Measurements from ENCODE around the gene TIMM50. TPM values are rescaled to one million over a fixed set of nuclear protein-coding genes. Genes with fewer than 3 reads are reported as not detected.

Gene TIMM50
- total RNA-seq, 6 experiments from 2014 or later: 28.1 to 48.1 (median 31.3) TPM

GRCh38 chr19:39492788-39493187 is 12.2 kb downstream of the TIMM50 start:
- intact Hi-C loops (cut with DNase I): no loop called here
- 63% methylated on average over 3 of the region's 3 CpGs for WGBS (ENCODE audit: insufficient coverage, low coverage, low lambda C conversion rate, missing lambda C conversion rate)
- DNase-seq: no peak
- H3K27me3 ChIP-seq: peaks cover 0 to 1% of the 10 kb centered on the region in 2 donors
- H3K4me1 ChIP-seq: peaks cover 0 to 2% (median 0%) of the 10 kb centered on the region in 4 donors
- no peaks in the 10 kb centered on the region for H3K9me3 ChIP-seq
- no peak overlapping the region for H3K27ac ChIP-seq
- no peak for TF ChIP-seq POLR2A (IDR thresholded peaks at IDR 0.05)
- TF ChIP-seq, protein P1, sequence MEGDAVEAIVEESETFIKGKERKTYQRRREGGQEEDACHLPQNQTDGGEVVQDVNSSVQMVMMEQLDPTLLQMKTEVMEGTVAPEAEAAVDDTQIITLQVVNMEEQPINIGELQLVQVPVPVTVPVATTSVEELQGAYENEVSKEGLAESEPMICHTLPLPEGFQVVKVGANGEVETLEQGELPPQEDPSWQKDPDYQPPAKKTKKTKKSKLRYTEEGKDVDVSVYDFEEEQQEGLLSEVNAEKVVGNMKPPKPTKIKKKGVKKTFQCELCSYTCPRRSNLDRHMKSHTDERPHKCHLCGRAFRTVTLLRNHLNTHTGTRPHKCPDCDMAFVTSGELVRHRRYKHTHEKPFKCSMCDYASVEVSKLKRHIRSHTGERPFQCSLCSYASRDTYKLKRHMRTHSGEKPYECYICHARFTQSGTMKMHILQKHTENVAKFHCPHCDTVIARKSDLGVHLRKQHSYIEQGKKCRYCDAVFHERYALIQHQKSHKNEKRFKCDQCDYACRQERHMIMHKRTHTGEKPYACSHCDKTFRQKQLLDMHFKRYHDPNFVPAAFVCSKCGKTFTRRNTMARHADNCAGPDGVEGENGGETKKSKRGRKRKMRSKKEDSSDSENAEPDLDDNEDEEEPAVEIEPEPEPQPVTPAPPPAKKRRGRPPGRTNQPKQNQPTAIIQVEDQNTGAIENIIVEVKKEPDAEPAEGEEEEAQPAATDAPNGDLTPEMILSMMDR (IDR thresholded peaks at IDR 0.05): no peak
- no peak overlapping the region for H3K4me3 ChIP-seq
- H3K36me3 ChIP-seq: peaks cover 0 to 33% (median 11%) of the 10 kb centered on the region in 4 donors
- ATAC-seq: no peak

GRCh38 chr19:39494661-39495060 is 14.0 kb downstream of the TIMM50 start:
- Histone ChIP-seq H3K27ac (no peak overlapping the region), H3K27me3 (peaks cover 0 to 13% of the 10 kb centered on the region in 2 donors), H3K4me3 (no peak overlapping the region), H3K4me1 (peaks cover 0 to 4% (median 0%) of the 10 kb centered on the region in 4 donors), H3K36me3 (peaks cover 0 to 14% (median under 1%) of the 10 kb centered on the region in 4 donors), H3K9me3 (no peaks in the 10 kb centered on the region)
- TF ChIP-seq, protein P1 (IDR thresholded peaks at IDR 0.05): no peak
- TF ChIP-seq POLR2A (IDR thresholded peaks at IDR 0.05): no peak
- DNase-seq (no peak), ATAC-seq (no peak)
- 60% methylated on average over 1 of the region's 5 CpGs for WGBS (ENCODE audit: insufficient coverage, low coverage, low lambda C conversion rate, missing lambda C conversion rate)
- intact Hi-C loops (cut with DNase I): no loop called here

- intact Hi-C loops (cut with DNase I): no loop called here
- peaks cover 0 to 13% of the 10 kb centered on the region in 2 donors for H3K27me3 ChIP-seq
These were observed 15.4 kb downstream of the TIMM50 start for GRCh38 chr19:39496063-39496462.

DNA sequence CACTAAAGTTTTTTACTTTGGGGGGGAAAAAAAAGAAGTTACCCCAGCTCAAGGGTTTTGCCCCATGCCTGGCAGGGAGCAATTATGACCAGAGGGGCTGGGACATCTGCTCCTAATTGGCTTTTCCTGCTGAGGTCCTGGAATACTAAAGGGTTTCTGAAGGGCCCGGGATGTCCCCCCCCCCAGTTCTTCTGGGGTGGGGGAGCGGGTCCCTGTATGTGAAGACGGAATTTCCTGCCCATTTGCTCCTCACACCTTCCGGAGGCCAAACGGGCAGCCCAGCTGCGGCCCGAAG is 17.0 kb downstream of the TIMM50 start:
- DNase-seq: no peak
- Histone ChIP-seq H3K27me3 (peaks cover 0 to 13% of the 10 kb centered on the region in 2 donors), H3K27ac (no peak overlapping the region), H3K36me3 (no peaks in the 10 kb centered on the region), H3K4me3 (no peak overlapping the region), H3K4me1 (peaks cover 0 to 4% (median 0%) of the 10 kb centered on the region in 4 donors), H3K9me3 (no peaks in the 10 kb centered on the region)
- intact Hi-C loops (cut with DNase I): no loop called here
- no peak for ATAC-seq
- WGBS (ENCODE audit: insufficient coverage, low coverage, low lambda C conversion rate, missing lambda C conversion rate): 0% methylated on average over 1 of the region's 7 CpGs
- TF ChIP-seq, protein P1 (IDR thresholded peaks at IDR 0.05): no peak
- no peak for TF ChIP-seq POLR2A (IDR thresholded peaks at IDR 0.05)

More at GRCh38 chr19:39496063-39496462, 15.4 kb downstream of the TIMM50 start:
- ATAC-seq (no peak), DNase-seq (no peak)
- H3K27ac ChIP-seq: no peak overlapping the region
- 48% methylated on average over 4 of the region's 5 CpGs for WGBS (ENCODE audit: insufficient coverage, low coverage, low lambda C conversion rate, missing lambda C conversion rate)
- peaks cover 0 to 4% (median 0%) of the 10 kb centered on the region in 4 donors for H3K4me1 ChIP-seq
- no peak overlapping the region for H3K4me3 ChIP-seq
- H3K9me3 ChIP-seq: no peaks in the 10 kb centered on the region
- H3K36me3 ChIP-seq: peaks cover 0 to 2% (median 0%) of the 10 kb centered on the region in 4 donors
- TF ChIP-seq, protein P1 (IDR thresholded peaks at IDR 0.05): no peak
- TF ChIP-seq POLR2A (IDR thresholded peaks at IDR 0.05): no peak
